HG03354 (cell line): ENCODE measurements around the gene CHRNB1.
A peak's percentile ranks its signal among the peaks of the same experiment; 100 is the strongest.

ENCODE experiments used
- ATAC-seq: cut with Tn5 transposase; IDR thresholded peaks from one replicate; pipeline ENCODE4 v1.9.1; 2021; ENCODE audit warnings: mild to moderate bottlenecking; ENCODE audit not compliant: unreplicated experiment, poor library complexity, severe bottlenecking

CHRNB1 gene, protein sequence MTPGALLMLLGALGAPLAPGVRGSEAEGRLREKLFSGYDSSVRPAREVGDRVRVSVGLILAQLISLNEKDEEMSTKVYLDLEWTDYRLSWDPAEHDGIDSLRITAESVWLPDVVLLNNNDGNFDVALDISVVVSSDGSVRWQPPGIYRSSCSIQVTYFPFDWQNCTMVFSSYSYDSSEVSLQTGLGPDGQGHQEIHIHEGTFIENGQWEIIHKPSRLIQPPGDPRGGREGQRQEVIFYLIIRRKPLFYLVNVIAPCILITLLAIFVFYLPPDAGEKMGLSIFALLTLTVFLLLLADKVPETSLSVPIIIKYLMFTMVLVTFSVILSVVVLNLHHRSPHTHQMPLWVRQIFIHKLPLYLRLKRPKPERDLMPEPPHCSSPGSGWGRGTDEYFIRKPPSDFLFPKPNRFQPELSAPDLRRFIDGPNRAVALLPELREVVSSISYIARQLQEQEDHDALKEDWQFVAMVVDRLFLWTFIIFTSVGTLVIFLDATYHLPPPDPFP

DNA sequence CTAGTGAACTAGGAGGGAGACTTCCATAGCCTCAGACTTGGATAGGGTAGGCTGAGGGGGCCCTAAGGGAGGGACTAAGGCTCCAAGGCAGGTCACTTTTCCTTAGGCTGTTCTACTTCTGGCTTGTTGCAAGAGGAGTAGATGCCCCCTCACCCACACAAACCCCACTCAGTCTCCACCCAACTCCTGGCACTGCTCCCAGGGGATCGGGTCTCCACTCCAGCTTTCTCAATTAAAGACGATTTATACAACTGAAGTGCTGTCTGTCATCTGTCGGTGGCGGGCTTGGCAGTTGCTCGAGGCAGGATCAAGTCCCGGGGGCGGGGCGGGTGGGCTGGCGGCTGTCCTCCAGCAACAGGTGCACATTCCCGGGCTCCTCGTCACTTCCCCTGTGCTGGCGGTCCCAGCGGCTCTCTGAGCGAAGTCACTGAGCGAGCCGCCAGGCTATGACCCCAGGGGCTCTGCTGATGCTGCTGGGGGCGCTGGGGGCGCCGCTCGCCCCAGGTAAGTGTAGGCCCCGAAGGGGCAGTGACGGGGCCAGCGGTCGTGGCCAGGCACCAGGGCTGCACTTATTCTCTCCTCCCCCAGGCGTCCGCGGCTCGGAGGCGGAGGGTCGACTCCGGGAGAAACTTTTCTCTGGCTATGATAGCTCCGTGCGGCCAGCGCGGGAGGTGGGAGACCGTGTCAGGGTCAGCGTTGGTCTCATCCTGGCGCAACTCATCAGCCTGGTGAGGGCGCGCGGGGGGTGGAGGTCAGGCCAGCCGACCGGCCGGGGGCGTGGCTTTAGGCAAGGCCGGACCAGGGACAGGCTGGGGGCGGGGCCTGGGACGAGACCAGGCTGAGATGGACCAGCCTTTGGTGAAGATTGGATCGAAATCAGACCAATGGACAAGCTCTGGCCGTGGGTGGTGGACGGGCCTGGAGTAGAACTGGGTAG lies at the start of gene CHRNB1:
Gene CHRNB1, plus strand, starts transcription at position 380 of the 937 bp plus-strand sequence. Its CDS starts 67 bp downstream, at position 447.
- ATAC-seq = no peak

DNA sequence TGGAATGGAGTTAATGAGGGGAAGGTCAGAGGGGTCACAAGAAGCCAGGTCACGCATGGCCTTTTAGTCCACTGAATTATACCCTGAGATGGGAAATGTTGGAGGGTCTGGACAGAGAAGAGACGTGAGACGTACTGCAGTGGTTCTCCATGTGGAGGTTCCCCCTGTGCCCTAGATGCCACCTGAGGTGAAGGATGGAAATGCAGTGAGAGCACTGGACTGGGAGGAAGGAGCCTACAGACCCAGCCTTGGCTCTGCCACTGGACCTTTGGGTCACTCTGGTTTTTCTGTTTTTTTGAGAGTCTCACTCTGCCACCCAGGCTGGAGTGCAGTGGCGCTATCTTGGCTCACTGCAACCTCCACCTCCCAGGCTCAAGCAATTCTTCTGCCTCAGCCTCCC lies 48.7 kb upstream of the CHRNB1 start:
- ATAC-seq = no peak

GRCh38 chr17:7398612-7399011 lies 46.2 kb upstream of the CHRNB1 start:
- ATAC-seq = no peak

GRCh38 chr17:7403043-7403726 lies 41.7 kb upstream of the CHRNB1 start:
- no peak for ATAC-seq

DNA sequence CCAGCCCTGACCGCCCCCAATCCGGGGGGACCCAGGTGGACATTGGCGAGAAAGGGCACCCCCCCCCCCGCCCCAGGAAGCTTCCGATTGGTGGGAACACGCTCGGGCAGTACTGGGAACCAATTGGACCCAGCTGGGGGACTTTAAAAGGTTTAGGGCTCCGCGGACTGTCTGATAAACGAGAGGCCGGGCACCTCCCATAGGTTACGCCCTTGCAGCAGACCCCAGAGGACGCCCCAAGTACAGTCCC lies 41.2 kb upstream of the CHRNB1 start:
- no peak for ATAC-seq

DNA sequence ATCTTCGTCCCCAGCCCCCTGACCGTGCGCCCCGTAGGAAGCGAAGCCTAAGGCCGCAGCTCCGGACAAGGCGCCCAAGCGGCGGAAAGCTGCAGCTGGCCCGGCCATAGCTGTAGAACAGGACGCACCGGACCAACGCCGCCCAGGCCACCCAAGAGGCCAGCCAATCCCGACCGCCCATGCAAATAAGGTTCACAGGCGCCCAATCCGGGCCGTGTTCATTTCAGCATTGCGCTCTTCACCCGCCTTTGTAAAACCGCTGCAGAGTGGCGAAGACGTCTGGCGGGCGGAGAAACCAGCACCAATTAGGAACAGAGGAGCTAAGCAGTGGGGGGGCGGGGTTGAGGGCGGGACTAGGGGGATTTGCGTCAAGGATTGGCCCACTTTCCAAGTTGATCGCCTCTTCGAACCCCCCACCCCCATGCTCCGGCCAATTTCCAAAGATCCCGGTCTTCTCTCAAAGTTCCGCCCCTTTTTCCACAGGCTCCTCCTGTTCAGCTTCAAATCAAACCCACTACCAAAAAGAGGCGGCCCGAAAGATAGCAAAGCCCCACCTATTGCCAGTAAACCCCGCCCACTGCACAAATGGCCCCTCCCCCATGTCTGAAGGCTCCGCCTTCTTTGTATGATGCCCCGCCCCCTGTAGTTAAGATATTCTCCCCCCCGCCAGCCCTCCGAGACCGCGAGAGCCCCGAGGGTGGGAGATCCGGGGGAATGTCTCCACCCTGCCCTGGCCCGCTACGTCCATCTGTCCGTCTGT lies 40.7 kb upstream of the CHRNB1 start, which contains the start of gene TMEM256:
Gene TMEM256, minus strand, starts transcription at position 121 of the 760 bp plus-strand sequence. Its CDS starts 13 bp downstream, at position 108.
- peak; percentile 95 for ATAC-seq

GRCh38 chr17:7404737-7405349 lies 40.0 kb upstream of the CHRNB1 start:
- ATAC-seq = peak; percentile 8

DNA sequence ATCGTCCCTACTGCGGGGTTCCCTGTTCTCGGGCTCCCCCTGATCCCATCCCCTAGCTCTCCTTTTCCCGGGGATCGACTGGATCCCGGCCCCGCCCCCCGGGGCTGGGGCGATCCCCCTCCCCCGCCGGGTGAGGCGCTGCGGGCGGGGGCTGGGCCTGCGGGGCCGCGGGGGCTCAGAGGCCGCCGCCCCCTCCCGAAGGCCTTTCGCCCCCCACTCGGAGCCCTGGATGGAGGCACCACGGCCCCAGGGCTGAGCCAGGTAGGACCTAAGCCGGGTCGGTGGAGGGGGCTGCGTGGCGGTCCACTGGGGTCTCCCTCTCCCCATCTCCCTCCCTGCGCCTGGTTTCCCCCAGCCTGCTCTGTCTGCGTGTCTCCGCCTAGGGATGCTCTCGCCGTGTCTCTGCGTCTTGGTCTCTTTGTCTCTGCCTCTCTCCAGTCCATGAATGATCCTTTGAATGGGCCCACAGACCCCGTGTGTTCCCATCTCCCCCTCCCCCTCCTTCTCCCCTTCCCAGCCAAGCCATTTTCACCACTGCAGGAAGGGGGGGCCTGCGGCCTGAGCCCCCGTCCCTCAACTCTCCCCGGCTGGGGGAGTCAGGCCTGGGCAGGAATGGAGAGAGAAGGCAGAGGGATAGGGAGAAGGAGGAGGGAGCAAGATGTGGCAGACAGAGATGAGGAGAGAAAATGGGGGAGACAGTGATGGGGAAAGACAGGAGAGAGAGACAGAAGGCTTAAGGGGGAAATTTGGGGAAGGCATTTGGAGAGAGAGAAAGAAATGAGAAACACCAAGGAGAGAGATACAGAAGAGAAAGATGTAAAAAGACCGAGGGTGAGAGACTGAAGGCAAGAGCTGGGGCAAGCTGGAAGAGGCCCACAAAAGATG lies 39.3 kb upstream of the CHRNB1 start:
- ATAC-seq = no peak

DNA sequence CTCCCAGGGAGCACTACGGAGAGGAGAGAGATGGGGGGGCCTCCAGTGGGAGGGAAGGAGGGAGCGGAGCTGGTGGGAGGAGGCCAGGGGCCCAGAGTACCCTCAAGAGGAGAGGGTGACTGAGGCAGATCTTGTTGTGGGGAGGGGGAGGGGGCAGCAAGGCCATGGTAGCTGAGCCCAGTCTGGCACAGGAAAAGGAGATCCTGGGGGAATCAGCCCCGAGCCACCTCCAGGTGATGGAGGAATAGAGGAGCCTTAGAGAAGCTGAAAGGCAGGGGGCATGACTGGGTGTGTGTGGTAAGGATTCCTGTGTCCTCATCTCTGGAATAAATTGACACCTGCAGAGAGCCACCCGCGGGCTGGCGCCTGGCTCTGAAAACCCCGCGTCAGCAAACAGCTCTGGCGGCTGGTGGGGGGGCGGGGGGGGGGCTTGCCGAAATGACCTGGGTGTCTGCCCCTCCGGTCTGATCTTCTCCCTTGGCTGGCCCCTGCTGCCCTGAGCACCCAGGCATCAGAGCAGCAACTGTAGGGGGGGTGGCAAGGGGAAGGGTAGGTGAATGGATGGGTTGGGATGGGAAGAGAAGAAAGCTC lies 38.5 kb upstream of the CHRNB1 start:
- ATAC-seq = no peak

DNA sequence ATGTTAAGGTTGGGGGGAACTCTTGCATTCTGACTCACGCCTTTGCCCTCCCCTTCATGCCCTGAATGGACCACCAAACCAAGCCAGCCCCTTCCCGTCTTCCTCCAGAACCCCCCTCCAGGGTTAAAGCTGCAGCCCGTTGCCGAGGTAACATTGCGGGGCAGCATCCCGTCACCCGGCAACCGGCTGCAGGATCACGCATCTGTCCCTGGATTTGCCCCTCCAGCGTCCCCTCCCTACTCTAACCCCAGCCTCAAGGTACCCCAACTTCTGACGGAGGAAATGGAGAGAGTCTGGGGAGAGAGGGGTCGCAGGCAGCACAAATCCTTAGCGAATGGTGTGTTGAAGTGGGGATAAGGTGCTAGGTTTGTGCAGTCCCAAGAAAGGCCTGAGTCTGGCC lies 37.8 kb upstream of the CHRNB1 start:
- no peak for ATAC-seq

- ATAC-seq = no peak
Measured at GRCh38 chr17:7407485-7408251, 37.2 kb upstream of the CHRNB1 start, which contains the start of gene NLGN2. TSS of gene NLGN2 (plus strand) at chr17:7407845. CDS start at chr17:7408256, 411 bp downstream.

GRCh38 chr17:7408252-7408727 lies 36.6 kb upstream of the CHRNB1 start:
- no peak for ATAC-seq

DNA sequence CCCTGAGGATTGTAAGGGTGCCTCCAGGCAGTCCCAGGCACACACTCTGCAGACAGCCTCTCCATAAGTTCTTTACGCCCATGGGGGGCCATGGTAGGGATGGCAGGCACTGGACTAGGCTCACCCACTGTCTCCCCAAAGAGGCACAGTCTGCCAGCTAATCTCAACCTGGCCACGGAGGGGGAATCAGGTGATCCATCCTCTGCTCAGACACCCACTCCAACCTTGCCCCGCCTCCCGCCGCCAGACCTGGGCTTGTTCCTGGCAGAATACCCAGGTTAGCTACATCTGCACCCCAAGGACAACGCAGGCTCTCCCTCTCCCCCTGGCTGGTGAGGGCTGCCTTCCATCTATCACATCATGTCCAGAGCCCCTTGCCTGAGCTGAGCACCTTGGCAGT lies 36.0 kb upstream of the CHRNB1 start:
- no peak for ATAC-seq

DNA sequence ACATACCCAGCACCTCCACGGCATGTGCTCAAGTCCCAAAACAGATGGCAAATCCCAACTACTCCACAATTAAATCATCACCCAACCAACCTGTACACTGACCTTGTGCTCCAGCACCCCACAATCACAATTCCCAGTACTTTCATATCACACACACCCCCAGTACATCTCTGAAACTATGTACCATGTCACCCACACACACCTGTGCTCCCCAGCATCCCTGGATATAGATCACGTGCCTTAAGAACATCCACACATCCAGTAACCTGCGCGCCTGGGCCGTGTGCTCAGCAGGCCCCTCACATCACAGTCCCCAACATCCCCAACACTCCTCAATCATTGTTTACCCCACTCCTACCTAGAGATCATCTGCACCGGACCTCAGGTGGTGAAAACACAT lies 35.1 kb upstream of the CHRNB1 start:
- no peak for ATAC-seq

DNA sequence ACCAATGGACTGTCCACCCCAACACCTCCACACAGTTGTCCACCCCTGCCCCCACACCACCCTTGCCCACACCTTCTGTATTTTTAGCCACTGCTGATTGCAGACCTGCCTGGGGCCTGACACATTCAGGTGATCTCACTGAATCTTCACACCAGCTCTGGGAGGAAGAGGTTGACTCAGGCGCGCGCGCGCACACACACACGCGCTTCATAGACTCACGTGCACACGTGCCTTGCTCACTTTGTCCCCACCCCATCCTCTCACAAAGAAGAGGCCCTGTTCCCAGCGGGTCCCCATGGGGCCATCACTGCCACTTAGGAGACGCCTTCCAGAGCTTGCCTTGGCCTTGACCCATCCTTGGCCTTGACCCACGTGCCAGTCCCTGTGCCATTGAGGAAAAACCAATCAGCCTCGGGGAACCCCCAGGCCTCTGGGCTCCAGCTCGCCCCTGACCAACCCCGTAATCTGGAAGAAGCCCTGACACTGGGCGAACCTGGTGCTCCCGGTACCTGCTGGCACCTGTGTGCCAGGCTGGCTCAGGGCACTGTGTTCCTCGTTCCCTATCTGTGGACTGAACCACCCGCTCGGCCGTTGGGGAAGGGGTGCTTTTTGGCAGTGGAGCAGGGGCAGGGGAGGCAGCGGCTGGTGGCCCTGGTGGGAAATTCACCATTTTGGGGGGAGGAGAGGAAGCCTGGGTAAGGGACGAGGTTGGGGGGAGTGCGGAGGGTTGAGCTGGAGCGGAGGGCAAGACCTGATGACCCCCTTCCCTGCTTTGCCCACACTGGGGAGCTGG lies 34.0 kb upstream of the CHRNB1 start:
- ATAC-seq = no peak

GRCh38 chr17:7411427-7411750 lies 33.5 kb upstream of the CHRNB1 start:
- ATAC-seq = no peak
